GM21390 (cell line): Measurements from ENCODE around the gene EFCAB6.

Experiments
- ATAC-seq: cut with Tn5 transposase; IDR thresholded peaks from one replicate; pipeline ENCODE4 v1.9.1; 2021; ENCODE audit not compliant: unreplicated experiment

EFCAB6 gene

GRCh38 chr22:43510281-43511070 is 301.6 kb downstream of the EFCAB6 start:
- ATAC-seq, result no peak

DNA sequence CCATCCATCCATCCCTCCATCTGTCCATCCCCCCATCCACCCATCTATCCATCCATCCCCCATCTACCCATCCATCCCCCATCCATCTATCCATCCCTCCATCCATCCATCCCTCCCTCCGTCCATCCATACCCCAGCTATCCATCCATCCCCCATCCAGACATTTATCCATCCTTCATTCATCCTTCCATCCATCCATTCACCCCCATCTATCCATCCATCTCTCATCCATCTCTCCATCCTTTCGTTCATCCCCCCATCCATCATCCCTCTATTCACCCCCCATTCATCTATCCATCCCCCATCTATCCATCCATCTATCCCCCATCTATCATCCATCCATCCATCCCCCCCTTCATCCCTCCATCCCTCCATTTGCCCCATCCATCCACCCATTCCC is 302.8 kb downstream of the EFCAB6 start:
- ATAC-seq, result no peak

- no peak for ATAC-seq
Measured at GRCh38 chr22:43508489-43508888, 303.6 kb downstream of the EFCAB6 start.

- ATAC-seq, result no peak
Measured at GRCh38 chr22:43507235-43507634, 304.9 kb downstream of the EFCAB6 start.

- no peak for ATAC-seq
Measured at GRCh38 chr22:43506487-43506886, 305.6 kb downstream of the EFCAB6 start.

- no peak for ATAC-seq
Measured at GRCh38 chr22:43505896-43506295, 306.2 kb downstream of the EFCAB6 start.

DNA sequence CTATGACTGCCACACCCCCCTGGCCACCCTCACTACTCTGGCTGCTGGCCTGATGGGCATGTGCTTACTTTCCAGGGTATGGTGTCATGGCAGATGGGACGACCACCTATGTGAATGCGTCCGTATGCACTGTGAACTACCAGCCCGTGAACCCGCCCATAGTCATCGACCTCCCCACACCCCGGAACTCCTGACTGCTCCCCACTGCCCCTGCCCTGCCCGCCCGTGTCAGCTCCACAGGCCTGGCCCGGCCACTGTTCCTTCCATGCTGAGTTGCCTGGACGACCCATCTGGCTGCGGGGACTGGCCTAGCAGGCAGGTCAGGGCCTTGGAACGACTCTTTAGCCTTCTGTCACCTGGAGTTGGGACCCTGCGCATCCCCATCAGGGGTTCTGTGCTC is 306.7 kb downstream of the EFCAB6 start:
- no peak for ATAC-seq

- no peak for ATAC-seq
Measured at GRCh38 chr22:43504666-43505261, 307.3 kb downstream of the EFCAB6 start.

- no peak for ATAC-seq
Measured at GRCh38 chr22:43504068-43504467, 308.0 kb downstream of the EFCAB6 start.

DNA sequence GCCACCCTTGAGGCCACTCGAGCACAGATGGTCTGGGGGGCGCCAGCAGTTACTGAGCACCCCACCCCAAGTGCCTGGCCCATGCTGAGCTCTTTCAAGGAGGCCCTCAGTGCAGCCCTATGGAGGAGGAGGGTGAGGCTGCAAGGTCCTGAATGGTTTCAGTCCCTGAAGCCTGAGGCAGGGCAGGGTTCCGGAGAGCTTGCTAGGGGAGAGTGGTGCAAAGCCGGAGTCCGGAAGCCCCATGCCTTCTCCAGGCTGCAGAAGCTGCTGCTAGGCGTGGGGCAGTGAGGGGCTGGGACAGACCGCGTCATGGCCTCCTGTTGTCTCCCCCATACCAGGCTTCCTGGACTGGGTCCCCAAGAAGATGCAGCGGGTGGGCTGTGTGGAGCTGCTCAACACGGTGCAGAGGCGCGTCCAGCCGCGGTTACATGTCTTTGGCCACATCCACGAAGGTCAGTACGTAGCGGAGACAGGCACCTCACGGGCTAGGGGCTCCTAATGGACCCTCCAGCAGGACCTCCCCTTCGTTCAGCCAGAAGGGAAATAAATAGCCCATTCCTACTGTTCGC is 309.7 kb downstream of the EFCAB6 start:
- ATAC-seq, result no peak

- no peak for ATAC-seq
Measured at GRCh38 chr22:43501878-43502277, 310.2 kb downstream of the EFCAB6 start.

GRCh38 chr22:43500792-43501785 is 311.0 kb downstream of the EFCAB6 start:
- ATAC-seq, result no peak

GRCh38 chr22:43498856-43499253 is 313.2 kb downstream of the EFCAB6 start:
- ATAC-seq, result no peak

- ATAC-seq, result no peak
Measured at GRCh38 chr22:43497956-43498855, 313.9 kb downstream of the EFCAB6 start.

DNA sequence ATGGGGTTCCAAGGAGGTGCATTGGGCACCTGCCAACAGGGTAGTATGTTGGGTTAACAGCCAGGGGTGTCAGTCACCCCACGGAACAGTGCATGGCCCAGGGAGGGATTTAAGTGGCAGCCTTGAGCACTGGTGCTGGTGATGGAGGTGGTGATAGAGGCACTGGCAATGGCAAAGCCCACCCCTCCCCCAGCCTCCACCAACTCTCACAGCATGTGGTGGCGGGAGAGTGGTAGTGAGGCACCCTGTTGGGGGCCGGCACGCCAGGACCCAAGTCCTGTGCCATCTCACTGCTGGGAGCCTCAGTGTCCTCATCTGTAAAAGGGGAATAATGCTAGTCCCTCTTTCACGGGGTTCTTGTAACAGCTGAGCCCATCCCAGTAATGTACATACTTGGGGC is 318.8 kb downstream of the EFCAB6 start:
- no peak for ATAC-seq

DNA sequence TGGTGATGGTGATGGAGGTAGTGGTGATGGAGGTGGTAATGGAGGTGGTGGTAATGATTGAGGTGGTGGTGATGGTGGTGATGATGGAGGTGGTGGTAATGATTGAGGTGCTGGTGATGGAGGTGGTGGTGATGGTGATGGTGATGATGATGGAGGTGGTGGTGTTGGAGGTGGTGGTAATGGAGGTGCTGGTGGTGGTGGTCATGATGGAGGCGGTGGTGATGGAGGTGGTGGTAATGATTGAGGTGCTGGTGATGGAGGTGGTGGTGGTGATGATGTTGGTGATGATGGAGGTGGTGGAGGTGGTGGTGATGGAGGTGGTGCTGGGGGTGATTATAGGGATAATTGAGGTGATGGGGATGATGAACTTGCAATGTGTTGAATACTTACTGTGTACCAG is 320.4 kb downstream of the EFCAB6 start:
- ATAC-seq, result no peak

GRCh38 chr22:43491177-43491576 is 320.9 kb downstream of the EFCAB6 start:
- ATAC-seq, result no peak

DNA sequence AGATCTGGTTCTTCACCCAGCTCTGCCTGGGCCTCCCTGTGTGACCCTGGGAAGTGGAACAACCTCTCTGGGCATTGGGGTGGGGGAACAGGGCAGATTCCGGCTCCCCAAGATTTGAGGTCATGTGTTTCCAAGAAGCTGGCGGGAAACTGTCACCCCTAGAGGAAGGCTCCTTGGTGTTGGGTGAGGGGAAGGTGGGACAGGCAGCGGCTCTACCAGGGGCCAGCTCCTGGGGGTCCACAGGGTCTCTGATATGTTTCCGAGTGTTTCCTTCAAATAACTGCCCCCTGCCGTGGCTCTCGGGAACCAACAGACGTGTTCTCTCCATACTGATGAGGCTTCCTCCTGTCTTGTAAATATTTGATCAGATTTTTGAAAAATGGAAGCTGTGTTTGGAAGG is 321.8 kb downstream of the EFCAB6 start:
- no peak for ATAC-seq

GRCh38 chr22:43488937-43489336 is 323.2 kb downstream of the EFCAB6 start:
- ATAC-seq, result no peak
